ENCODE results near the gene CDNF. TPM values are rescaled to one million over a fixed set of nuclear protein-coding genes. Genes with fewer than 3 reads are reported as not detected.

CDNF gene
- total RNA-seq, 2 experiments from 2014 or later = 1.6 to 1.8 TPM

DNA sequence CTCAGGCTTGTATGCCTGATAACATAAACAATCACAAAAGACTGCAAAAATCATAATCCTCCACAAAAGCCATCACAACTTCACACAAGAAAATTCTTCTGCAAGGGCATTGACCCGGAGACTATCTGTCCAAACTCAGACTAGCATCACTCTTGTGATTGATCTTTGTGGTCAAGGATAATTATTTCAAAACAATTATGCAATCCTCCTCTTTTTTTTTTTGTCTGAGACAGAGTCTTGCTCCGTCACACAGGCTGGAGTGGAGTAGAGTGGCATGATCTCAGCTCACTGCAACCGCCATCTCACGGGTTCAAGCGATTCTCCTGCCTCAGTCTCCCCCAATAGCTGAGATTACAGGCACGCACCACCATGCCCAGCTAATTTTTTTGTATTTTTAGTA is 22.2 kb downstream of the CDNF start:
- Mint-ChIP-seq H3K4me1 (ENCODE audit: low read depth) (peaks cover 21% of the 10 kb centered on the region), H3K9me3 (no peaks in the 10 kb centered on the region), H3K4me3 (no peak overlapping the region), H3K27ac (no peak overlapping the region), H3K36me3 (no peaks in the 10 kb centered on the region), H3K27me3 (no peaks in the 10 kb centered on the region)
- intact Hi-C loops (cut with micrococcal nuclease) = no loop called here
- no peak for DNase-seq
- ChIA-PET POLR2A (no interaction called here), CTCF (interaction anchor here (1.1 kb wide), 1 partner anchor 279 kb away, joined by 4 read pairs; no protein-coding TSS in a partner anchor)

DNA sequence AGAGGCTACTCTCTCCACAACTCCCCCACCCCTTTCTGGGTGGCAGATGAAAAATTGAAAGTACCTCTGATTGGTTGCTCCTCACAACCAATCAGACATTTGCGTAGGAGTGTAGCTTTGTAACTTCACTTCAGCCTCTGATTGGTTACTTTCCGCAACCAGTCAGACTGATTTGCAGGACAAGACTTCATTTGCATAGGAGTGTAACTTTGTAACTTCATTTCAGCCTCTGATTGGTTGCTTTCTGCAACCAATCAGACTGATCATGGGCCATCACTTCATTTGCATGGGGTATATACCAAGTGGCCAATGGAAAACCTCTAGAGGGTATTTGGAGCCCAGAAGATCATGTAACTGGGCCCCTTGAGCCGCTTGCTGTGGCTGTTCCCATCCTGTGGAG is 25.6 kb downstream of the CDNF start:
- CTCF ChIA-PET = interaction anchor here (2.3 kb wide), 1 partner anchor 11 kb away, joined by 5 read pairs; no protein-coding TSS in a partner anchor
- Mint-ChIP-seq H3K27ac (no peak overlapping the region), H3K4me1 (ENCODE audit: low read depth) (peaks cover 21% of the 10 kb centered on the region), H3K9me3 (no peaks in the 10 kb centered on the region), H3K27me3 (no peaks in the 10 kb centered on the region), H3K4me3 (no peak overlapping the region), H3K36me3 (no peaks in the 10 kb centered on the region)
- DNase-seq = no peak
- POLR2A ChIA-PET = no interaction called here
- intact Hi-C loops (cut with micrococcal nuclease) = no loop called here

DNA sequence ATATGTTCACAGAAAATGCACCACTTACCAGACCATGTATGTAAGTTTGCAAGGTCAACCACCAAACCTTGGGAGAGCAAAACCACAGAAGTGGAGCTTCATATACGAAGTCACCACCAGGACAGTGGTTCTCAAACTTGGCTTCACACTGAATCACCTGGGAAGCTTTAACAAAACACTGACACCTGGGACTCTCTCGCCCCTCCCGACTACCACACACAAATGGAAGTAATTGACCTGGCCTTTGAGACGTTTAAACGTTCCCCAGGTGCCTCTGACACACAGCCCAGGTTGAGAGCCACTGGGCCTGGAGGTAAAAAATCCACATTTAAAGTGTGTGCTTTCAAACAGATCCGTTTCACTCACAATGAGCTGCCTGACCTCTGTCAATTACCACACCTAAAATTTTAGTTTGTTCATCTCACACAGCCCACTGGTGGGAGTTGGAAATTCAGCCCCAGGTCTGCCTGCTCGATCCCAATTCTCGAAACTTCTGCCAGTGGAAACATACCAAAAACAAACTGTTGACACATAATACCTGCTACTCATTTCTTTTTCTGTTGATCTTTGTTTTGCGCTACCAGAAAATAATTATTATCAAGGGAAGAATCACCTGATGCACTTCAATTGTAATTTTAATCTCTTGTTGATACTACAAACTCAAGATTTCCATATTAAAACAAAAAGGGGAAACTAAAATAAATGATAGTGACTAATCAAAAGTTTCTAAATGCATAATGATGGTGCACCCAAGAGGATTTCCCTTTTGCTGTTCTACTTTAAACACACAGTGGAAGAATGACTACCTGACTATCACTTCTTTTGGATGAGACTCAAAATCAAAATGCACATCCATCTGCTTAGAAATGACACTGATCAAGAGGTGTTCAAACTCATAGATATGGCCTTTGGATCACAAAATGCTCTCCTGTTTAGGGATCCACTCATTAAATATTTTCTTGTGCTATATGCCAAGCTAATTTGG is 26.6 kb downstream of the CDNF start:
- Mint-ChIP-seq H3K9me3 (no peaks in the 10 kb centered on the region), H3K4me1 (ENCODE audit: low read depth) (peaks cover 21% of the 10 kb centered on the region), H3K27me3 (no peaks in the 10 kb centered on the region), H3K36me3 (no peaks in the 10 kb centered on the region), H3K27ac (no peak overlapping the region), H3K4me3 (no peak overlapping the region)
- POLR2A ChIA-PET = no interaction called here
- intact Hi-C loops (cut with micrococcal nuclease) = no loop called here
- DNase-seq = no peak
- CTCF ChIA-PET = interaction anchor here (0.7 to 1.4 kb wide), 2 partner anchors 25 to 269 kb away, joined by 3 read pairs; no protein-coding TSS in a partner anchor

DNA sequence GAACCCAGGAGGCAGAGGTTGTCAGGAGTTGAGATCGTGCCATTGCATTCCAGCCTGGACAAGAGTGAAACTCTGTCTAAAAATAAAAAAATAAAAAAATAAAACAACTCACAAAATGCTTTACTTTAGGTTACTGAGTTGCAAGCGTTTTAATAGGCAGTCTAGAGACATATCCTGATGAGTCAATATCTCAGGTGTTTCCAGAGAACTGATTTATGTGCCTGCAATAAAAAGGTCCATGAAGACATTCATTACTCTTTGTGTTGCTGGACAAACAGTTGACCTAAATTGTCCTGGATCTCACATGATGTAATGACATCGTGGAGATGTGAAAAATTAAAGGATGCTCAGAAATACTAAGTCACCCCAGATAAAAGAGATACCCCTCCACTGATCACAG is 31.5 kb downstream of the CDNF start:
- no peak for DNase-seq
- Mint-ChIP-seq H3K4me1 (ENCODE audit: low read depth) (peaks cover 3% of the 10 kb centered on the region), H3K9me3 (no peaks in the 10 kb centered on the region), H3K27me3 (no peaks in the 10 kb centered on the region), H3K4me3 (no peak overlapping the region), H3K36me3 (no peaks in the 10 kb centered on the region), H3K27ac (no peak overlapping the region)
- intact Hi-C loops (cut with micrococcal nuclease) = no loop called here
- CTCF ChIA-PET = no interaction called here
- POLR2A ChIA-PET = no interaction called here

DNA sequence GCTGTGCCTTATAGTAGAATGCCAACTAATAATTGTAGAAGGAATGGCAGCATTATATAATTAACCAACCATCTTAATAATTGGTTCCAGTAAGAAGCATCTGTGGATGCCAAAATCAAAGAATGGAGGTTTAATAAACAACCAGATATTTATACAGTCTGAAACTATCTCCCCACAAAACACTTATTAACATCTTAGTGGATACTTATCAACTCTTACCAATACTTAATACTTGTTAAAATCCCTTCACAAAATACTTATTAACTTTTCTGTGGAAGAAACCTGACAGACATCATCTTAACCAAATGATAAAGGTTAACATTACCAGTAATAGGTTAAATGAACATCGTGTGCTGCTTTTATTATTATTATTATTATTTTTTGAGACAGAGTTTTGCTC is 34.0 kb downstream of the CDNF start:
- Mint-ChIP-seq H3K4me3 (no peak overlapping the region), H3K4me1 (ENCODE audit: low read depth) (no peaks in the 10 kb centered on the region), H3K36me3 (no peaks in the 10 kb centered on the region), H3K9me3 (no peaks in the 10 kb centered on the region), H3K27me3 (no peaks in the 10 kb centered on the region), H3K27ac (no peak overlapping the region)
- ChIA-PET POLR2A (no interaction called here), CTCF (no interaction called here)
- DNase-seq = no peak
- intact Hi-C loops (cut with micrococcal nuclease) = no loop called here

DNA sequence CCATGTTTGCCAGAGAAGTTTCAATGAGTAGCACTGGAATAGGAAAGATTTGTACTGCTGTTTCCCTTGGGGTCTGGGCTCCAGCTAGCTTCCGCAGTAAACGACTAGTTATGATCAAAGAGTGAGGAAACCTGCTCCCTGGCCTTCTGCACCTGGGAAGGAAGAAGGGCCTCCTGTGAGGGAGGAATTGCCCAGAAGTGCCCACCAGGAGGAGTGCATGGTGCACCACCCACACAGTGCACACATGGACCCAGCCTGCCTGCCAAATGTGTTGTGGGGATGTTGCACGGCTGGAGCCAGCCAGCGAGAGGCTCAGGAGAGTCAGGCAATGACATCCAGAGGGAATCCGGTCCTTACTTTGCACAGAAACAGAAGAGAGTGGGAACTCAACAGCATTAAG is 36.1 kb downstream of the CDNF start:
- Mint-ChIP-seq H3K4me3 (no peak overlapping the region), H3K9me3 (no peaks in the 10 kb centered on the region), H3K36me3 (no peaks in the 10 kb centered on the region), H3K27me3 (no peaks in the 10 kb centered on the region), H3K4me1 (ENCODE audit: low read depth) (no peaks in the 10 kb centered on the region), H3K27ac (no peak overlapping the region)
- no peak for DNase-seq
- CTCF ChIA-PET = no interaction called here
- intact Hi-C loops (cut with micrococcal nuclease) = no loop called here
- POLR2A ChIA-PET = no interaction called here

DNA sequence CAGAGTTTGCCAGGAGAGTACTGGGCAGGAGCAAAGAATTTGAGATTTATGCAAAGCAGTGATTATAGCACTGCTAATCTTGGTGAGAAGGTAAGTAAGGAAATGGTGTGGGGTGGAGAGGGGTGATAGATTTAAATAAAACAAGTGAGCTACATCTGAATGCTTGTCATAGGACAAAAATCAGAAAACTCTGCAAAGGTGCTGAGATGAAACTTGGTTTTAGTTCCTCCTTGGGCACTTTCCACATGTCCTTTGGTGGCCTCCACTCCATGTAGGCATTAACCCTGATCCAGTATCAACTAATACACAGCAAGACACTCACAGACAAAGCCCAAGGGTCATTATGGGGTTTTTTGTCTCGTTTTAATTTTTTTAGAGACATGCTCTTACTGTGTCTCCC is 37.4 kb downstream of the CDNF start:
- no peak for DNase-seq
- intact Hi-C loops (cut with micrococcal nuclease) = no loop called here
- H3K27ac Mint-ChIP-seq = no peak overlapping the region
- no peaks in the 10 kb centered on the region for H3K36me3 Mint-ChIP-seq
- ChIA-PET POLR2A (no interaction called here), CTCF (no interaction called here)
- H3K4me3 Mint-ChIP-seq = no peak overlapping the region
- H3K27me3 Mint-ChIP-seq = no peaks in the 10 kb centered on the region
- no peaks in the 10 kb centered on the region for H3K4me1 Mint-ChIP-seq (ENCODE audit: low read depth)
- H3K9me3 Mint-ChIP-seq = no peaks in the 10 kb centered on the region

DNA sequence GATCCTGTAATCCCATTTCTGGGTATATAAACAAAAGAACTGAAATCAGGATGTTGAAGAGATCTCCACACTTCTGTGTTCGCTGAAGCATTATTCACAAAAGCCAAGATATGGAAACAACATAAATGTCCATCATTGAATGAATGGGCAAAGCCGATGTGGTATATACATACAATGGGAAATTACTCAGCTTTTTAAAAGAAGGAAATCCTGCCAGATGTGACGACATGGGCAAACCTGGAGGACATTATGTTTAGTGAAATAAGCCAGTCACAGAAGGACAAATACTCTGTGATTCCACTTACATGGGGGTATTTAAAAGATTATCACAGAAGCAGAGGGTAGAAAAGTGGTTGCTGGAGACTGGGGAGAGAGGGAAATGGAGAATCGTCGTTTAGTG is 39.2 kb downstream of the CDNF start:
- Mint-ChIP-seq H3K4me3 (no peak overlapping the region), H3K9me3 (no peaks in the 10 kb centered on the region), H3K36me3 (no peaks in the 10 kb centered on the region), H3K27me3 (no peaks in the 10 kb centered on the region), H3K27ac (no peak overlapping the region), H3K4me1 (ENCODE audit: low read depth) (no peaks in the 10 kb centered on the region)
- DNase-seq = no peak
- CTCF ChIA-PET = interaction anchor here (1.3 kb wide), 1 partner anchor 25 kb away, joined by 5 read pairs; no protein-coding TSS in a partner anchor
- intact Hi-C loops (cut with micrococcal nuclease) = no loop called here
- POLR2A ChIA-PET = no interaction called here

DNA sequence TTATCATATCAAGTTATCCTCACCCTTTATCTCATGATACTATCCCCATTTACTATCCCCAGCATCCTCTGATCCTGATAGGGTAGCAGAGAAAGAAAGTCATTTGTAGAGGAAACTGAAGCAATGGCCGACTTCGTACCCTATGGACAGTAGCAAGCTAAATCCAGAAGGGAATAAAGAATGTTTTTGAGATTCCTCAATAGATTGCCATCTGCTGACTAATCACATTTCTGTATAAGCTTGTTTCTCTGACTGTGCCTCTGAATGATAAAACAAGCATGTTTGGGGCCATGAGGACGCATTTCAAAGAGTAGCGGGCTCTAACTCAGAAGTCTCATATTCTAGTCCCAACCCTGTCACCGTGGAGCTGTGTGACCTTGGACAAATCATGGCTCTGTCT is 49.9 kb downstream of the CDNF start:
- intact Hi-C loops (cut with micrococcal nuclease) = no loop called here
- POLR2A ChIA-PET = no interaction called here
- CTCF ChIA-PET = interaction anchor here (0.7 kb wide), 1 partner anchor 39 kb away, joined by 3 read pairs; no protein-coding TSS in a partner anchor
- peaks cover 11% of the 10 kb centered on the region for H3K9me3 Mint-ChIP-seq
- no peak overlapping the region for H3K27ac Mint-ChIP-seq
- no peak overlapping the region for H3K4me3 Mint-ChIP-seq
- no peaks in the 10 kb centered on the region for H3K4me1 Mint-ChIP-seq (ENCODE audit: low read depth)
- DNase-seq = no peak
- H3K36me3 Mint-ChIP-seq = no peaks in the 10 kb centered on the region
- no peaks in the 10 kb centered on the region for H3K27me3 Mint-ChIP-seq

DNA sequence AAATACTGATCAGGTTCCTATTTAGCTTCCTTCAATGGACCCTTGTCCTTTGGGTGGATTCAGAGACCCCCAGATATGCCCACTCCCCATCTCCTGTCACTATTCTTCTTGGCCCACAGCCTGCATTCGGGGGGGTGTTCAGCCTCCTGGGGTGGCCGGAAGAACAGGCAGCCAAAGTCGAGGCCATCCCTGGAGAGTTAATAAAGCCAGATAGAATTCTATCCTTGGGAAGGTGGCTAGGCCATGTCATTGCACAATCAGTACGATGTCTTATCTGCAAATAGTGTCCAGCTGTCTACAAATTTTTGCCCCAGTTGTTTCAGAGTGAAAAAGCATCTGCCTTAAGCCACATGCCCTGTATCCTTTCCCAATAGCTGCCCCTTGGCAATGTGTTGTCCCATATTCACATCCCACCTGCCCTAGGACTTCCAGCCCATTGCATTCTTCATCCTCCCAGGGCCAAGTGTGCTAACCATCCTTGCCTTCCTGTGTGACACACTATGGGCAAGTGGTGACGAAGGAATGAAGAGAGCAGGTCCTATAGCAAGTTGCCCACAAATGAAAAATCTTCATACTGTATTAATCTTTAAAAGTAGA is 53.3 kb downstream of the CDNF start:
- Mint-ChIP-seq H3K9me3 (peaks cover 11% of the 10 kb centered on the region), H3K36me3 (no peaks in the 10 kb centered on the region), H3K27me3 (no peaks in the 10 kb centered on the region), H3K27ac (no peak overlapping the region), H3K4me3 (no peak overlapping the region), H3K4me1 (ENCODE audit: low read depth) (peaks cover 2% of the 10 kb centered on the region)
- POLR2A ChIA-PET = no interaction called here
- CTCF ChIA-PET = no interaction called here
- intact Hi-C loops (cut with micrococcal nuclease) = no loop called here
- no peak for DNase-seq

DNA sequence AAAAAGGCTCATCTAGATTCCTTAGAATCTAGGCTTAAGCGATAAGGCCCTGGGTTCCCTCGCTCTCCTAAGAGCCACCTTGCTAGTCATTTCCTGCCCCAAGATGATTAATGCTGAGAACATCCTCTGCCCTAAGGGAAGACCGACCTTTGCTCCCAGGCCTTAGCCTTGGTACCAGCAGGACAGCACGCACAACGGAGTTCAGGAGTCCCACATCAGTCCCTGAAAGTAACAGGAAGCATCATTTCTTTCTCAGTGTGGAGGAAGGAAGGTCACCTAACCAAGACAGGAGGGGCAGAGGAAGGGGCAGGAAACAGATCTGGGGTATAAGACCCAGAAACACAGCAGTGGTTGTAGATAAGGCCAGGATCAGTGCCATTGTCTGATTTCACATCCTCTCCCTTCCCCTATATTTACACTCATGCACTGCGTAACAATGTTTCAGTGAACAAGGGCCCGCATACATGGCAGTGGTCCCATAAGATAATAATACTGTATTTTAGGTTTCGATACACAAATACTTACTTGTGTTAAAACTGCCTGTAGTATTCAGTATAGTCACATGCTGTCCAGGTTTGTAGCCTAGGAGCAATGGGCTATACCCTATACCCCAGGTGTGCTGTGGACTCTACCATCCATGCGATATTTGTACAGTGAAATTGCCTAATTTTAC is 55.0 kb downstream of the CDNF start:
- Mint-ChIP-seq H3K9me3 (peaks cover 7% of the 10 kb centered on the region), H3K36me3 (no peaks in the 10 kb centered on the region), H3K27ac (no peak overlapping the region), H3K4me1 (ENCODE audit: low read depth) (peaks cover 2% of the 10 kb centered on the region), H3K4me3 (no peak overlapping the region), H3K27me3 (no peaks in the 10 kb centered on the region)
- intact Hi-C loops (cut with micrococcal nuclease) = no loop called here
- peak; percentile 10 for DNase-seq
- ChIA-PET CTCF (no interaction called here), POLR2A (no interaction called here)

DNA sequence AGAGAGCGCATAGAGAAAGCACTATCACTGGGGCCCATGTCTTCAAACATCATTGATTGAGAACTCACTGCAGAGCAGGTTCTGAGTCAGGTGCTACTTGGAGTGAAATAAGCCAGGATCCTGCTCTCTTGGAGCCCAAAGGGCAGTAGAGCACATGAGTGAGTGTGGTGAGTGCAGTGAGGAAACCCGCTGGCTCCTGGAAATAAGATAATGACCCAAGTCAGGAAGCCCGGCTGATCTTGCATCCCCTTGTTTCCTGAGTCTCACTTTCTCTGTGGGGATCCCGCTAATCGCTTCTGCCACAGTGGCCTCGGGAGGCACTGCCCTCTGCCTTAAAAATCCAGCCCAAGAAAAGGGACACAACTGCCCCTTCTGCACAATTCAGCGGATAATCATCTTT is 56.1 kb downstream of the CDNF start:
- H3K9me3 Mint-ChIP-seq = peaks cover 7% of the 10 kb centered on the region
- intact Hi-C loops (cut with micrococcal nuclease) = no loop called here
- CTCF ChIA-PET = no interaction called here

More for the DNA sequence above, 56.1 kb downstream of the CDNF start:
- Mint-ChIP-seq H3K27ac (no peak overlapping the region), H3K27me3 (no peaks in the 10 kb centered on the region), H3K4me3 (no peak overlapping the region), H3K36me3 (no peaks in the 10 kb centered on the region), H3K4me1 (ENCODE audit: low read depth) (peaks cover 2% of the 10 kb centered on the region)
- DNase-seq = no peak
- POLR2A ChIA-PET = no interaction called here
